GM10248 (cell line): ENCODE results near the gene MYLIP.

ENCODE experiments used
- CTCF ChIA-PET: fragments of 300-600 bp; sonication (Branson Sonifier 250); formaldehyde crosslinking; extraction: SDS; loops from one replicate; lab custom pipeline; 2021; ENCODE audit warnings: antibody characterized with exemption; lab: Yijun Ruan, JAX
- POLR2A ChIA-PET: fragments of 350-650 bp; sonication (Branson Sonifier 250); formaldehyde crosslinking; extraction: SDS; loops from one replicate; lab custom pipeline; 2020; ENCODE audit warnings: antibody characterized with exemption; lab: Yijun Ruan, JAX
- DNase-seq: peaks from one replicate; pipeline ENCODE4 v3.0.0; 2012; ENCODE audit errors: extremely low spot score
- CTCF ChIP-seq: IDR thresholded peaks from 2 replicates; pipeline ENCODE4 v1.5.1; 2012; ENCODE audit warnings: mild to moderate bottlenecking, low read depth; ENCODE audit errors: extremely low read depth, missing control alignments, control extremely low read depth

Gene MYLIP

GRCh38 chr6:16092990-16093389, 35.9 kb upstream of the MYLIP start:
- POLR2A ChIA-PET, result interaction anchor here (1.0 kb wide), 1 partner anchor 36 kb away, joined by 4 read pairs; the partner anchor contains the start of gene MYLIP
- DNase-seq, result no peak
- no peak for TF ChIP-seq CTCF
- CTCF ChIA-PET, result interaction anchor here (0.8 to 2.7 kb wide), 8 partner anchors 10 to 401 kb away, joined by 3 to 12 read pairs (median 3); partner anchors contain the start of gene MYLIP

- ChIA-PET POLR2A (no interaction called here), CTCF (no interaction called here)
- TF ChIP-seq CTCF, result no peak
- DNase-seq, result no peak
Observed at GRCh38 chr6:16095180-16095579, 33.7 kb upstream of the MYLIP start.

DNA sequence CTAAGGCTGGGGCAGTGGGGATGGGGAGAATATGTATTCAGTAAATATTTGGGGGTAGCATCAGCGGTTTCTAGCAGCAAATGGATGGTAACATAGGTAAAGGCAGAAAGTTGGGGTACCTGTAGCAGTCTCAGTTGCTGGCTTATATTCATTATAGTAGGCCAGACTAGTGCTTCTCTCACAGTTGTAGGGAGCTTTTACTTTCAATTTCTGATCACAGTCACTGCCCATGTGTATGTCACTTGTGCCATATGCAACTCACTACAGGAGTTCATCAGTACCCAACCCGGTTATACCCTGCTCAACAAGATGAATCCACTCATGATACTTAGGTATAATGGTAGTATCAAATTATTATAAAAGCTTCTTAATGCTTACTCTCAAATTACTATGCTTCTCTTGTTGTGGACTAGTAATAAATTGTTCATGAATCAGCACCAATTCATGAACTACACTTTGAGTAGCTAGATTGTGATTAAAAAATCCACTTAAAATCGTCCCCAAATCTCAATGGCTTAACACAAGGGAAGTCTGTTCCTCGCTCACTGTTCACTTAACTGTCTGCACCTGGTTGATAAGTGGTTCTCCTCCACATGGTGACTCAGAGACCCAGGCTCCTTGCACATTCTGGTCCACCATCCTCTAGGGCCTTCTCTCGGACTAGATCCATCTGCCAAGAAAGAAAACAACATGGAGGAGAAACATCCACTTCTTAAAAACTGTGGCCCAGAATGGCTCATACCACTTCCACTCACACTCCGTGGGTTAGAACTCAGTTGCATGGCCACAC, 31.3 kb upstream of the MYLIP start:
- no peak for TF ChIP-seq CTCF
- ChIA-PET POLR2A (interaction anchor here (1.0 kb wide), 1 partner anchor 31 kb away, joined by 6 read pairs; the partner anchor contains the start of gene MYLIP), CTCF (interaction anchor here (1.4 to 3.0 kb wide), 4 partner anchors 10 to 85 kb away, joined by 3 to 9 read pairs (median 6); no protein-coding TSS in a partner anchor)
- DNase-seq, result peak; percentile 39

DNA sequence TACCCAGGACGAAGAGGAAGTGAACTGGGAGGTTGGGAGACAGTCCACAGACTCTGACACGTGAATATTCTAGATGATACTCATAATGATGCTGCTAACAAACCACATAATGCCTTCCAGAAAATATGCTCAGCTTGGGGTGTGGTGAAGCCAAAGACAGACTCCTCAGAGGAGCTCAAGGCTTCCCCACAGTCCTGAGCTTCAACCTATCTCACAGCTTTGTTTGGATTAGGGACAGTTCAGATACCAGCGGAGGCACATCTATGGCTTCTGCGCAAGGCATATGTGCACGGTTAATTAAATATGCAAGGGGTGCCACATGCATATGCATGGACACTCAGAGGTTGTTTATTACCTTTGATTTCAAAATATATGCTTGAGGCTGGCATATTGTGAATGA, 30.7 kb upstream of the MYLIP start:
- ChIA-PET CTCF (interaction anchor here (1.4 to 3.0 kb wide), 3 partner anchors 15 to 85 kb away, joined by 3 to 9 read pairs (median 5); no protein-coding TSS in a partner anchor), POLR2A (no interaction called here)
- TF ChIP-seq CTCF, result no peak
- DNase-seq, result no peak

- CTCF ChIA-PET, result interaction anchor here (0.8 to 1.8 kb wide), 4 partner anchors 14 to 27 kb away, joined by 3 to 4 read pairs (median 3); partner anchors contain the start of gene MYLIP
- no peak for TF ChIP-seq CTCF
- POLR2A ChIA-PET, result no interaction called here
- DNase-seq, result no peak
Observed at GRCh38 chr6:16102208-16102607, 26.7 kb upstream of the MYLIP start.

GRCh38 chr6:16103722-16104121, 25.2 kb upstream of the MYLIP start:
- no peak for TF ChIP-seq CTCF
- ChIA-PET POLR2A (no interaction called here), CTCF (interaction anchor here (1.3 to 1.8 kb wide), 3 partner anchors 10 to 21 kb away, joined by 3 to 4 read pairs (median 3); no protein-coding TSS in a partner anchor)
- no peak for DNase-seq
